Mononuclear cell (primary cell): ENCODE measurements around the gene CIC. TPM values are rescaled to one million over a fixed set of nuclear protein-coding genes. Genes with fewer than 3 reads are reported as not detected.
A peak's percentile ranks its signal among the peaks of the same experiment; 100 is the strongest.

Experiments
- H3K27me3 ChIP-seq: 2 replicates; pipeline ENCODE4 v1.6.0; 2011; ENCODE audit warnings: low read length, control low read depth; ENCODE audit not compliant: insufficient read depth
- H3K4me1 ChIP-seq: 2 replicates; pipeline ENCODE4 v1.5.1; 2011; ENCODE audit warnings: mild to moderate bottlenecking, low read length, control low read depth; ENCODE audit not compliant: insufficient read depth
- H3K4me3 ChIP-seq: 2 replicates; pipeline ENCODE4 v1.5.1; 2011; ENCODE audit warnings: mild to moderate bottlenecking, low read length, moderate library complexity
- H3K9me3 ChIP-seq: 2 replicates; pipeline ENCODE4 v1.5.1; 2011; ENCODE audit warnings: low read depth, mild to moderate bottlenecking, control low read depth, low read length
- total RNA-seq: library from RNA; depleted of rRNA; stranded (reverse); fragments of >200 nt; gene quantifications from one replicate; pipeline ENCODE4 v1.2.3, GENCODE V29; 2012

Gene CIC
- total RNA-seq = 36.0 TPM

GRCh38 chr19:42268704-42269477 is at the start of gene CIC:
Gene CIC, plus strand, starts transcription at chr19:42269252. Its CDS starts 2,532 bp downstream, at chr19:42271784.
- Histone ChIP-seq H3K9me3 (no peaks in the 10 kb centered on the region), H3K27me3 (no peaks in the 10 kb centered on the region), H3K4me1 (peaks cover 34% of the 10 kb centered on the region), H3K4me3 (peak within 1 kb of the TSS; percentile 63)

GRCh38 chr19:42219812-42220750 is 49.0 kb upstream of the CIC start, which contains the start of gene ZNF526:
Gene ZNF526, plus strand, starts transcription at chr19:42220312. Its CDS starts 4,092 bp downstream, at chr19:42224404.
- H3K4me3 ChIP-seq = peak within 1 kb of the TSS; percentile 86
- no peaks in the 10 kb centered on the region for H3K9me3 ChIP-seq
- peaks cover 55% of the 10 kb centered on the region for H3K4me1 ChIP-seq
- H3K27me3 ChIP-seq = no peaks in the 10 kb centered on the region

- H3K9me3 ChIP-seq = no peaks in the 10 kb centered on the region
- H3K4me3 ChIP-seq = peak overlapping the region; percentile 86
- peaks cover 49% of the 10 kb centered on the region for H3K4me1 ChIP-seq
- H3K27me3 ChIP-seq = no peaks in the 10 kb centered on the region
Observed at GRCh38 chr19:42220751-42221097, 48.3 kb upstream of the CIC start.

GRCh38 chr19:42224940-42225717 is 43.9 kb upstream of the CIC start:
- H3K4me3 ChIP-seq = no peak overlapping the region
- no peaks in the 10 kb centered on the region for H3K9me3 ChIP-seq
- H3K4me1 ChIP-seq = peaks cover 16% of the 10 kb centered on the region
- no peaks in the 10 kb centered on the region for H3K27me3 ChIP-seq

GRCh38 chr19:42225718-42226292 is 43.2 kb upstream of the CIC start:
- Histone ChIP-seq H3K9me3 (no peaks in the 10 kb centered on the region), H3K4me1 (peaks cover 11% of the 10 kb centered on the region), H3K27me3 (no peaks in the 10 kb centered on the region), H3K4me3 (no peak overlapping the region)

- no peaks in the 10 kb centered on the region for H3K4me1 ChIP-seq
Observed at GRCh38 chr19:42226886-42227285, 42.2 kb upstream of the CIC start.

GRCh38 chr19:42228641-42229040 is 40.4 kb upstream of the CIC start:
- no peaks in the 10 kb centered on the region for H3K27me3 ChIP-seq
- no peaks in the 10 kb centered on the region for H3K4me1 ChIP-seq
- no peaks in the 10 kb centered on the region for H3K9me3 ChIP-seq
- H3K4me3 ChIP-seq = no peak overlapping the region

More at GRCh38 chr19:42226886-42227285, 42.2 kb upstream of the CIC start:
- H3K9me3 ChIP-seq = no peaks in the 10 kb centered on the region
- H3K4me3 ChIP-seq = no peak overlapping the region
- no peaks in the 10 kb centered on the region for H3K27me3 ChIP-seq

GRCh38 chr19:42229301-42229854 is 39.7 kb upstream of the CIC start:
- H3K9me3 ChIP-seq = no peaks in the 10 kb centered on the region
- no peaks in the 10 kb centered on the region for H3K27me3 ChIP-seq
- H3K4me3 ChIP-seq = no peak overlapping the region
- no peaks in the 10 kb centered on the region for H3K4me1 ChIP-seq

GRCh38 chr19:42229855-42230351 is 39.1 kb upstream of the CIC start:
- H3K27me3 ChIP-seq = no peaks in the 10 kb centered on the region
- no peaks in the 10 kb centered on the region for H3K9me3 ChIP-seq
- no peak overlapping the region for H3K4me3 ChIP-seq
- H3K4me1 ChIP-seq = no peaks in the 10 kb centered on the region

GRCh38 chr19:42230571-42230970 is 38.5 kb upstream of the CIC start:
- no peak overlapping the region for H3K4me3 ChIP-seq
- no peaks in the 10 kb centered on the region for H3K27me3 ChIP-seq
- H3K4me1 ChIP-seq = no peaks in the 10 kb centered on the region
- no peaks in the 10 kb centered on the region for H3K9me3 ChIP-seq

GRCh38 chr19:42232435-42232834 is 36.6 kb upstream of the CIC start:
- no peaks in the 10 kb centered on the region for H3K4me1 ChIP-seq
- no peak overlapping the region for H3K4me3 ChIP-seq
- H3K9me3 ChIP-seq = no peaks in the 10 kb centered on the region
- H3K27me3 ChIP-seq = no peaks in the 10 kb centered on the region

GRCh38 chr19:42233106-42233505 is 35.9 kb upstream of the CIC start:
- Histone ChIP-seq H3K4me3 (no peak overlapping the region), H3K4me1 (no peaks in the 10 kb centered on the region), H3K9me3 (no peaks in the 10 kb centered on the region), H3K27me3 (no peaks in the 10 kb centered on the region)

GRCh38 chr19:42233678-42234292 is 35.3 kb upstream of the CIC start:
- Histone ChIP-seq H3K4me1 (no peaks in the 10 kb centered on the region), H3K9me3 (no peaks in the 10 kb centered on the region), H3K27me3 (no peaks in the 10 kb centered on the region)

GRCh38 chr19:42234364-42234763 is 34.7 kb upstream of the CIC start:
- H3K4me3 ChIP-seq = no peak overlapping the region
- H3K4me1 ChIP-seq = no peaks in the 10 kb centered on the region
- no peaks in the 10 kb centered on the region for H3K27me3 ChIP-seq

More at GRCh38 chr19:42233678-42234292, 35.3 kb upstream of the CIC start:
- no peak overlapping the region for H3K4me3 ChIP-seq

More at GRCh38 chr19:42234364-42234763, 34.7 kb upstream of the CIC start:
- no peaks in the 10 kb centered on the region for H3K9me3 ChIP-seq
